Skin of body (tissue), 1 donor: ENCODE data around the gene SIDT2. TPM values are rescaled to one million over a fixed set of nuclear protein-coding genes. Genes with fewer than 3 reads are reported as not detected.

ENCODE experiments used
- total RNA-seq: library from RNA; depleted of rRNA; stranded (reverse); fragments of >200 nt; gene quantifications from one replicate; pipeline ENCODE4 v1.2.3, GENCODE V29; 2014

The SIDT2 gene
- total RNA-seq, 1 donor from 2014 or later: 20.8 TPM

Other genes with a start within 250 kb of the SIDT2 start
- gene SIK3, start 80.3 kb upstream of the SIDT2 start, total RNA-seq: 28.9 TPM
- 85.9 TPM for gene PAFAH1B2, start 34.5 kb upstream of the SIDT2 start, total RNA-seq
- gene TAGLN, start 20.6 kb downstream of the SIDT2 start, total RNA-seq: 84.3 TPM
- 28.7 TPM for gene PCSK7, start 53.3 kb downstream of the SIDT2 start, total RNA-seq
- gene RNF214, start 53.9 kb downstream of the SIDT2 start, total RNA-seq: 12.0 TPM
- 4.0 TPM for gene BACE1-AS, start 112.6 kb downstream of the SIDT2 start, total RNA-seq
- 13.7 TPM for gene BACE1, start 137.5 kb downstream of the SIDT2 start, total RNA-seq
- gene CEP164, start 149.1 kb downstream of the SIDT2 start, total RNA-seq: 19.9 TPM